ENCODE measurements around the gene C1QTNF12. TPM values are rescaled to one million over a fixed set of nuclear protein-coding genes. Genes with fewer than 3 reads are reported as not detected.

The C1QTNF12 gene
- total RNA-seq, 1 donor from 2014 or later = 1.3 TPM

DNA sequence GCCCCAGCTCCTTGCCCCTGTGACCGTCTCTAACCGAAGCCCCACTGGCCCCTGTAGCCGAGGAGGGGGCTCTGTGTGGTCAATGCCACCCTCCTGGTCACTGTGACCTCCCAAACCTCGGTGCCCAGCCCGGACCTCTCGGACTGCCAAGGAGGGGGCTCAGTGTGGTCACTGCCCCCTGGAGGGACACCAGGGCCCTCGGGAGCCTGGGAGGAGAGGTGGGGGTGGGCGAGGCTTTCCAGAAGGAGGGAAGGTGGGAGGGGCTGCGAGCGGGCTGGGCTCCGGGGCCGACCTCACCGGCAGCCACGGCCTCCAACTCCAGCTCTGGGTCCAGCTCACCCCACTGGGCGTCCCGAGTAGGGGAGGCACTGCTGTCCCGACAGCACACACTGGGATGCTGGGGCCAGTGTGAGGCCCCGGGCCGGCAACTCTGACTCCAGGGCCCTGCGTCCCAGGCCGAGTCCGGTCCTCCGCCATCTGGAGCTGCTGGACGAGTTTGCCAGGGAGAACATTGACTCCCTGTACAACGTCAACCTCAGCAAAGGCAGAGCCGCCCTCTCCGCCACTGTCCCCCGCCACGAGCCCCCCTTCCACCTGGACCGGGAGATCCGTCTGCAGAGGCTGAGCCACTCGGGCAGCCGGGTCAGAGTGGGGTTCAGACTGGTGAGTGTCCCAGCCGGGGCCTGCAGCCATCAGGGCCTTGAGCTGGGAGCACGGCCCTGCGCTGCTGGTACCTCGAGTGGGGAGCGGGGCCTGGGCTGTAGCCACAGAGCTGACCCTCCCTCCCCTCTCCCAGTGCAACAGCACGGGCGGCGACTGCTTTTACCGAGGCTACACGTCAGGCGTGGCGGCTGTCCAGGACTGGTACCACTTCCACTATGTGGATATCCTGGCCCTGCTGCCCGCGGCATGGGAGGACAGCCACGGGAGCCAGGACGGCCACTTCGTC lies 40.1 kb upstream of the C1QTNF12 start:
- DNase-seq (ENCODE audit: low read depth) (no peak), FAIRE-seq (no peak)
- TF ChIP-seq, protein P1, sequence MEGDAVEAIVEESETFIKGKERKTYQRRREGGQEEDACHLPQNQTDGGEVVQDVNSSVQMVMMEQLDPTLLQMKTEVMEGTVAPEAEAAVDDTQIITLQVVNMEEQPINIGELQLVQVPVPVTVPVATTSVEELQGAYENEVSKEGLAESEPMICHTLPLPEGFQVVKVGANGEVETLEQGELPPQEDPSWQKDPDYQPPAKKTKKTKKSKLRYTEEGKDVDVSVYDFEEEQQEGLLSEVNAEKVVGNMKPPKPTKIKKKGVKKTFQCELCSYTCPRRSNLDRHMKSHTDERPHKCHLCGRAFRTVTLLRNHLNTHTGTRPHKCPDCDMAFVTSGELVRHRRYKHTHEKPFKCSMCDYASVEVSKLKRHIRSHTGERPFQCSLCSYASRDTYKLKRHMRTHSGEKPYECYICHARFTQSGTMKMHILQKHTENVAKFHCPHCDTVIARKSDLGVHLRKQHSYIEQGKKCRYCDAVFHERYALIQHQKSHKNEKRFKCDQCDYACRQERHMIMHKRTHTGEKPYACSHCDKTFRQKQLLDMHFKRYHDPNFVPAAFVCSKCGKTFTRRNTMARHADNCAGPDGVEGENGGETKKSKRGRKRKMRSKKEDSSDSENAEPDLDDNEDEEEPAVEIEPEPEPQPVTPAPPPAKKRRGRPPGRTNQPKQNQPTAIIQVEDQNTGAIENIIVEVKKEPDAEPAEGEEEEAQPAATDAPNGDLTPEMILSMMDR (IDR thresholded peaks at IDR 0.05; ENCODE audit: insufficient read depth, low read length, severe bottlenecking) = no peak
- Histone ChIP-seq H3K36me3 (ENCODE audit: control insufficient read depth, insufficient read depth, low read length) (no peaks in the 10 kb centered on the region), H3K4me3 (ENCODE audit: low read depth, low read length) (no peak overlapping the region), H3K27me3 (ENCODE audit: control insufficient read depth, insufficient read depth, low read length) (no peaks in the 10 kb centered on the region)

DNA sequence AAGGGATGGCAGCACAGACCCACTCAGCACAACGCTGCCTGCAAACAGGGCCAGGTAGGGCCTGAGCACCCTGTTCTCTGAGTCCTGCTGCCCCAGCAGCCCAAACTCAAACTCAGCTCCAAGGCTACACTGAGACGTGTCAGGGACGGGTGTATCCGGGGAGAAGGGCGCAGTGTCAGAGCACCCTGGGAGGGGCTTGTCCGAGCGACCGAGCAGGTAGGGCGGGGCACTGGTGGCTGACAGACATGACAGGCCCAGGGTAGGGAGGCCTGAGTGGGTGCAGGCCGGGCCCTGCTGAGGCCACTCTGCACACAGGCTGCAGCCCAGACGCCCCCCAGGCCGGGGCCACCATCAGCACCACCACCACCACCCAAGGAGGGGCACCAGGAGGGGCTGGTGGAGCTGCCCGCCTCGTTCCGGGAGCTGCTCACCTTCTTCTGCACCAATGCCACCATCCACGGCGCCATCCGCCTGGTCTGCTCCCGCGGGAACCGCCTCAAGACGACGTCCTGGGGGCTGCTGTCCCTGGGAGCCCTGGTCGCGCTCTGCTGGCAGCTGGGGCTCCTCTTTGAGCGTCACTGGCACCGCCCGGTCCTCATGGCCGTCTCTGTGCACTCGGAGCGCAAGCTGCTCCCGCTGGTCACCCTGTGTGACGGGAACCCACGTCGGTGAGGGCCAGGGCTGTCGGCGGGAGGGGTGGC lies 39.2 kb upstream of the C1QTNF12 start:
- TF ChIP-seq, protein P1 (IDR thresholded peaks at IDR 0.05; ENCODE audit: insufficient read depth, low read length, severe bottlenecking) = no peak
- no peak overlapping the region for H3K4me3 ChIP-seq (ENCODE audit: low read depth, low read length)
- FAIRE-seq (no peak), DNase-seq (ENCODE audit: low read depth) (no peak)
- H3K36me3 ChIP-seq (ENCODE audit: control insufficient read depth, insufficient read depth, low read length) = no peaks in the 10 kb centered on the region
- no peaks in the 10 kb centered on the region for H3K27me3 ChIP-seq (ENCODE audit: control insufficient read depth, insufficient read depth, low read length)

DNA sequence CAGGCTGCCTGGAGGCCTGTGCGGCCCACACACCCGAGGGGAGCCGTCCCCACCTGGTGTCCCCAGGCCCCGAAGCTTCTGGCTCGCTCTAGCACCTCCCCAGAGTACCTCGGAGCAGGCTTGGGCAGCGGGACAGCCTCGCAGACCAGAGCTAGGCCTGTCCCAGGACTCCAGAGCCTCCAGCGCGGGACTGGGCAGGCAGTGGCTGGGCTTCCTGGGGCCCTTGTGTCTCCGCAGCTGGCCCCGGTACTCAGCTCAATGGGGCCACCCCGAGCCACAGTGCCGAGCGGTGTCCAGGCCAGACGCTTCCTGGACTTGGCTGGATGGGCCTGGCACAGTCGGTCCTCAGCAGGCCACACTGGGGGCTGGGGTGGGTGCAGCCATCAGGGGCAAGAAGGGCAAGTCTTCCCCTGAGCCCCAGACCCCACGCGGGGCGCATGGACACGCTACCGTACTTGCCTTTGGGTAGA lies 38.6 kb upstream of the C1QTNF12 start:
- H3K27me3 ChIP-seq (ENCODE audit: control insufficient read depth, insufficient read depth, low read length) = no peaks in the 10 kb centered on the region
- H3K36me3 ChIP-seq (ENCODE audit: control insufficient read depth, insufficient read depth, low read length) = no peaks in the 10 kb centered on the region
- FAIRE-seq (no peak), DNase-seq (ENCODE audit: low read depth) (no peak)
- no peak overlapping the region for H3K4me3 ChIP-seq (ENCODE audit: low read depth, low read length)
- TF ChIP-seq, protein P1 (IDR thresholded peaks at IDR 0.05; ENCODE audit: insufficient read depth, low read length, severe bottlenecking) = no peak

DNA sequence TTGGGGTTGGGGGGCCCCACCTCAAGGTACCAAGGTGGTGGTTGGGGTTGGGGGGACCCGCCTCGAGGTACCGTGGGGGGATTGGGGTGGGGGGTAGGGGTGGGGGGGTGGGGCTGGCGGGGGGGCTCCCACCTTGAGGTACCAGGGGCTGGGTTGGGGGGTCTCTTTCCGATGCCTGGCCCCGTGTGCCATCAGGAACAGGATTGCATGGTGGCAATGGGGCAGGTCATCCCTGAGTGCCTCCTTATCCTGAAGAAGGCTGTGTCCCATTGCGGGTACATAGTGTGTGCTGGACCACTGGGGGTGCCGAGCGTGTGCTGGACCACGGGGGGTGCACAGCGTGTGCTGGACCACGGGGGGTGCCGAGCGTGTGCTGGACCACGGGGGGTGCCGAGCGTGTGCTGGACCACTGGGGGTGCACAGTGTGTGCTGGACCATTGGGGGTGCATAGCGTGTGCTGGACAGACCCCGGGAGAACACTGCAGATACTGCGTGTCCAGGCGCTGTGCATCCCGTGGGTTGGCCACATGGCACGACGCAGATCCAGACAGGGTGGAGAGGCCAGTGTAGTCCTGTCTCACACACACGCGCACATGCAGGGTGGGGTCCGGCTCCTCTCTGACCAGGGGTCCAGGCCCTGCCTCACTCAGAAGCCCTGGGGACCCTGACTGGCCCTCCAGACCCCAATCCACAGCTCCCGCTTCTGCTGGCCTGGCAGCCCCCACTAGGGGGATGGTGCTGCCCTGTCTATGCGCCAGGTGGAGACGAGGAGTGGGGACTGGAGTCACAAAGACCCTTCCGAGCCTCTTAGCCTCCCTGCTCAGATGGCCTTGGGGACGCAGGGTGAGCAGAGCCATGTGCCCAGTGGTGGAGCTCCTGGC lies 37.9 kb upstream of the C1QTNF12 start:
- no peaks in the 10 kb centered on the region for H3K36me3 ChIP-seq (ENCODE audit: control insufficient read depth, insufficient read depth, low read length)
- TF ChIP-seq, protein P1 (IDR thresholded peaks at IDR 0.05; ENCODE audit: insufficient read depth, low read length, severe bottlenecking) = no peak
- no peaks in the 10 kb centered on the region for H3K27me3 ChIP-seq (ENCODE audit: control insufficient read depth, insufficient read depth, low read length)
- FAIRE-seq (no peak), DNase-seq (ENCODE audit: low read depth) (no peak)
- no peak overlapping the region for H3K4me3 ChIP-seq (ENCODE audit: low read depth, low read length)

DNA sequence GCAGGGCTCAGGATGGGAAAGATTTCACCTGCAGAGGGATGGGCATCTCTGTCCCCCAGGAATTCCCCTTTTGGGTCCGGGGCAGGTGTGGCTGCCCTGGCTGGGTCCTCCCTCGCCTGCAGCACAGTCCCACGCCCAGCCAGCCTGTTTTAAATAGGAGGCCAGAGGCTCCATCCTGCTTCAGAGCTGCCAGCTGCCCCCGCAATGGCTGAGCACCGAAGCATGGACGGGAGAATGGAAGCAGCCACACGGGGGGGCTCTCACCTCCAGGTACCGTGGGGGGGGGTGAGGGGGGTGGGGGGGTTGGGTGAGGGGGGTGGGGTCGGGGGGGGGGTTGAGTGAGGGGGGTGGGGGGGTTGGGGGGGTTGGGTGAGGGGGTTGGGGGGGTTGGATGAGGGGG lies 37.3 kb upstream of the C1QTNF12 start:
- DNase-seq (ENCODE audit: low read depth) = no peak
- FAIRE-seq = no peak
- no peaks in the 10 kb centered on the region for H3K36me3 ChIP-seq (ENCODE audit: control insufficient read depth, insufficient read depth, low read length)
- no peaks in the 10 kb centered on the region for H3K27me3 ChIP-seq (ENCODE audit: control insufficient read depth, insufficient read depth, low read length)
- TF ChIP-seq, protein P1 (IDR thresholded peaks at IDR 0.05; ENCODE audit: insufficient read depth, low read length, severe bottlenecking) = no peak
- H3K4me3 ChIP-seq (ENCODE audit: low read depth, low read length) = no peak overlapping the region

Measured in bronchial epithelial cell (primary cell).